ENCODE data around the gene CROCC2.

Gene CROCC2

DNA sequence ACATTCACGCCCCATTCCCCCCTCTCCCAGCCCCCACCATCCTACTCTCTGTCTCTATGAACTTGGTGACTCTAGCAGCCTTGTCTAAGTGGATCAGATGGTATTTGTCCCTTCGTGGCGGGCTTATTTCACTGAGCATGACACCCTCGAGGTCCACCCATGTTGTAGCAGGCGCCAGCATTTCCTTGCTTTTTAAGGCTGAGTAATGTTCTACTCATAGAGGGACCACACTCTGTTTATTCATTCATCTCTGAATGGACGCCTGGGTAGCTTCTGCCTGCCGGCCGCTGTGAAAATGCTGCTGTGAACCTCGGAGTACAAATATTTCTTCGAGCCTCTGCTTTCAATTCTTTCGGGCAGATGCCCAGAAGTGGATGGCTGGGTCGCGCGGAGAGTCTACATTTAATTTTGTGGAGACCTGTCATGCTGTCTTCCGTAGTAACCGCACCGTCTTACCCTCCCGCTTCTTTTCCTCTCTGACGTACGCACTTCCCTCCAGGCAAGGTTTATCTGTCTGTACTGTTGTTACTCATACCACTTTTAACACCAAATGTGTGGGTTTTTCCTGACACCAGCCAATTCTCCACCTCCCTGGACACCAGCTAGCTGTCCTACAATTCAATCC is 5.6 kb downstream of the CROCC2 start:
- DNase-seq, result no peak

GRCh38 chr2:240912878-240913809 is 7.0 kb downstream of the CROCC2 start:
- DNase-seq, result no peak

- DNase-seq, result peak; percentile 42 to 56
Measured at GRCh38 chr2:240913810-240914644, 7.9 kb downstream of the CROCC2 start.

- DNase-seq, result no peak
Measured at GRCh38 chr2:240914645-240915525, 8.7 kb downstream of the CROCC2 start.

GRCh38 chr2:240915526-240916341 is 9.6 kb downstream of the CROCC2 start:
- DNase-seq, result no peak

DNA sequence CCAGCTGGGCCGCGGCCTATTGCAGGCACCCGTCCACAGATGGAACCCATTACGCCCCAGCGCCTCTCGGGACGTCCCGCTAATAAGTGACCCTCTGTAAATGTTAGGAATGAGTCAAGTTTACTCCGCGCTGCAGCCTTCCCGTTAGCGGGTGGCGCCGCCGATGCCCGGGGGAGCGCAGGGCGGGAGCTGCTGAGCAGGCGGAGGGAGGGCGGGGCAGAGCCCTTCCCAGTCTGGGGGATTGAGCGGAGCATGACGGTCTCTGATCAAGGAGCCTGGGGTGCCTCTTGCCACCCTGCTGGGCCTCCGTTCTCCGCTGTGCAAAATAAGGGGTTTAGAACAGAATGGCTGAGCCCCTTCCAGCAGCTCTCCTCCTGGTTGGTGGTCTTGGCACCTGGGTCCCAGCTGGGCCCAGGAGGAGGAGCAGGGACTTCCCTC is 10.5 kb downstream of the CROCC2 start:
- DNase-seq, result no peak

- no peak for DNase-seq
Measured at GRCh38 chr2:240917009-240917683, 11.0 kb downstream of the CROCC2 start.

- no peak for DNase-seq
Measured at GRCh38 chr2:240917684-240918257, 11.6 kb downstream of the CROCC2 start.

- DNase-seq, result no peak
Measured at GRCh38 chr2:240918258-240919091, 12.3 kb downstream of the CROCC2 start.

DNA sequence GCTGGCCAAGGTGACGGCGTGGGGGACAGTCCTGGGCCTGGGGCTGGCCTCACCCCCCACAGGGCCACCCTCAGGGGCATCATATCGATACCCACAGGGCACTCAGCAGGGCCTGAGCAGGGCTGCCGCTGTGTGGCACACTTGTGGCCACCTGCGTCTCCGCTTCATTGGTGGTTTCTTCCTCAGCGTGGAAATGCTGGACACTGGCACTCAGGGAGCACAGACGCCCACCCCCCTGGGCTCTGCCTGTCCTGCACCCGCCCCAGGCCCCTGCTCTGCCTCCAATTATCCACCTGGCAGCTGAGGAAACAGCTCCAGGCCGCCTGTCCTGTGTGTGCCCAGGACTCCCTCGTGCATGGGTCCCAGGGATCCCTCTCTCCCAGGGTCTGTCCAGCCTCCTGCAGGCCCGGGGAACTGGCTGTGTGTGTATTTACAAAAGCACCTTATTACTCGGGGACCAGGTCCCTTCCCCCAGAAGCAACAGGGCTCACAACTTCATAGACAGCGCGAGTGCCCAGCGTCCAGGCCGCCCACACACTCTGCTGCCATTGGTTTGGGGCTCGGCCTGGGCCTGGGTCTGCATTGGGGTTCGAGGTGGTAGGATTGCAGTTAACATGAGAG is 13.1 kb downstream of the CROCC2 start:
- no peak for DNase-seq

GRCh38 chr2:240919786-240920782 is 13.9 kb downstream of the CROCC2 start:
- no peak for DNase-seq

GRCh38 chr2:240920783-240921231 is 14.7 kb downstream of the CROCC2 start:
- no peak for DNase-seq

- DNase-seq, result peak in 1 of 2 donors; percentile 0
Measured at GRCh38 chr2:240921311-240921994, 15.3 kb downstream of the CROCC2 start.

DNA sequence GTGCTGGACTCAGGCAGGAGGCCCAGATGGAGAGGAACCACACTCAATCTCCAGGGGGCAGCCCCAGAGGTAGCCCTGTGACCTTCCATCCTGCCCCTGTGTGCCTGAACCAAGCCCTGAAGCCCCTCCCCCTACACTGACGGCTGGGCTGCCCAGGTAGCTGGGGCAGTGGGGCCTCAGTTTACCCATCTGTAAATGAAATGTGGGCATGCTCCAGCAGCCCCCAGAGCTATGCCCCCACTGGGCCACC is 15.8 kb downstream of the CROCC2 start:
- DNase-seq, result no peak

- DNase-seq, result peak in 1 of 2 donors; percentile 1
Measured at GRCh38 chr2:240922245-240922981, 16.3 kb downstream of the CROCC2 start.

DNA sequence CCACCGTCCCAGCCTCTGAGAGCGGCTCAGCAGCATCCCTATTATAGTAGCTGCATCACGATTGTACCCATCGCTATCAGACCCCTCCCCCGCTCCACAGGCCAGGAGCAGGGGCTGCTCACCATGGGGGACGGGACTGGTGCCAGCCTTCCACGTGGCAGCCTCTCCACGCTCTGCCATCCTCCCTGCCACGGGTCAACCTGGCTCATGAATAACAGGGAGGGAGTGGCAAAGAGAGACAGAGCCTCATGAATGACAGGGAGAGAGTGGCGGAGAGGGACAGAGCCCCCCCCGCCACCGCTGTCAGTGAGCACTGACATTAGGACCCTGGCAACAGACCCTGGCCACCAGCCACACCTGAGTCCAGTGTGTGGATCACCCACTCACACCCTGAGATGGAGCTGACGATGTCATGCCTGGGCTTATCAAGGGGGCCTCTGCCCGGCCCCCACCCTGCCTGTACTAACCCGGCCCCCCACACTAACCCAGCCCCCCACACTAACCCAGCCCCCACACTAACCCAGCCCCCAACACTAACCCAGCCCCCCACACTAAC is 16.9 kb downstream of the CROCC2 start:
- peak in 1 of 2 donors; percentile 0 for DNase-seq
